A549 (cell line): ENCODE results near the gene STAB2. TPM values are rescaled to one million over a fixed set of nuclear protein-coding genes. Genes with fewer than 3 reads are reported as not detected.

Experiments
- ATAC-seq, 2 experiments: fragments of 200-7000 bp in 1 of 2; fragments of >200 bp in 1 of 2; cut with Nextera tagmentation in 1 of 2; cut with Tn5 transposase in 1 of 2; 3 replicates each; pipeline versions ENCODE4 v1.8.0 to v1.9.1; 2018 to 2020; ENCODE audit warnings: mild to moderate bottlenecking in 1 of 2, moderate library complexity in 1 of 2
- CTCF ChIA-PET: fragments of 300-600 bp; sonication (Branson Sonifier 250); formaldehyde crosslinking; extraction: SDS; loops from one replicate; lab custom pipeline; 2021; ENCODE audit warnings: antibody characterized with exemption, inconsistent platforms; lab: Yijun Ruan, JAX
- POLR2A ChIA-PET: fragments of 350-600 bp; formaldehyde crosslinking; extraction: SDS; loops from one replicate; lab custom pipeline; 2021; ENCODE audit warnings: antibody characterized with exemption, inconsistent platforms; lab: Yijun Ruan, JAX
- DNase-seq, 2 experiments: peaks; one replicate each; pipeline versions ENCODE4 v3.0.0 to v3.0.0-alpha.2; 2011 to 2016; ENCODE audit warnings: low read depth in 1 of 2, low spot score in 1 of 2
- FAIRE-seq: peaks from 2 replicates; lab custom pipeline; 2011; peaks lifted over from hg19 to GRCh38; lab: Jason Lieb, UNC
- H3K27ac ChIP-seq, 2 experiments: fragments of >200 bp; sonication (Bioruptor Twin); formaldehyde crosslinking; 3 replicates each; pipeline ENCODE4 v1.5.1; 2016 to 2017
- H3K4me1 ChIP-seq: fragments of >200 bp; sonication (Bioruptor Twin); formaldehyde crosslinking; 3 replicates; pipeline ENCODE4 v1.6.1; 2016
- H3K4me2 ChIP-seq: fragments of >200 bp; sonication (Bioruptor Twin); formaldehyde crosslinking; 3 replicates; pipeline ENCODE4 v1.6.1; 2016
- H3K4me3 ChIP-seq: fragments of >200 bp; sonication (Bioruptor Twin); formaldehyde crosslinking; 3 replicates; pipeline ENCODE4 v1.5.1; 2016
- H3K9me3 ChIP-seq: fragments of >200 bp; sonication (Bioruptor Twin); formaldehyde crosslinking; 3 replicates; pipeline ENCODE4 v1.6.1; 2016
- ATOH8 ChIP-seq: fragments of 250-450 bp; sonication (Bioruptor Pico); IDR thresholded peaks from 2 replicates; pipeline ENCODE4 v1.5.0; 2020; ENCODE audit warnings: low read depth, mild to moderate bottlenecking, moderate library complexity
- BCL3 ChIP-seq: fragments of >200 bp; sonication (Bioruptor Twin); formaldehyde crosslinking; IDR thresholded peaks from 3 replicates; pipeline ENCODE4 v1.6.1; 2016
- CBX8 ChIP-seq: fragments of 200-600 bp; sonication (generic); IDR thresholded peaks from 2 replicates; pipeline ENCODE4 v1.6.1; 2016
- CHD2 ChIP-seq: fragments of 150-350 bp; IDR thresholded peaks from 2 replicates; pipeline ENCODE4 v1.6.1; 2014; ENCODE audit warnings: low read length; ENCODE audit not compliant: partially characterized antibody
- CHD4 ChIP-seq: fragments of 200-600 bp; sonication (generic); IDR thresholded peaks from 2 replicates; pipeline ENCODE4 v1.6.1; 2016; ENCODE audit warnings: antibody characterized with exemption, mild to moderate bottlenecking, borderline replicate concordance
- EHMT2 ChIP-seq: fragments of 200-600 bp; sonication (generic); IDR thresholded peaks from 2 replicates; pipeline ENCODE4 v1.6.1; 2016; ENCODE audit warnings: antibody characterized with exemption, low read depth, mild to moderate bottlenecking, moderate library complexity
- ESRRA ChIP-seq: fragments of 150-350 bp; IDR thresholded peaks from 2 replicates; pipeline ENCODE4 v1.6.1; 2014; ENCODE audit warnings: mild to moderate bottlenecking, low read length, borderline replicate concordance
- GATA3 ChIP-seq: IDR thresholded peaks from 2 replicates; pipeline ENCODE4 v1.6.1; 2012; ENCODE audit warnings: borderline replicate concordance
- HOXA7 ChIP-seq: fragments of 250-450 bp; sonication (Bioruptor Pico); IDR thresholded peaks from 2 replicates; pipeline ENCODE4 v1.5.0; 2020; ENCODE audit warnings: mild to moderate bottlenecking, moderate library complexity
- HOXB5 ChIP-seq: fragments of 250-450 bp; sonication (Bioruptor Pico); IDR thresholded peaks from 2 replicates; pipeline ENCODE4 v1.5.0; 2020; ENCODE audit warnings: mild to moderate bottlenecking, moderate library complexity
- JUN ChIP-seq, 2 experiments: fragments of >200 bp; sonication (Bioruptor Twin); formaldehyde crosslinking; IDR thresholded peaks; 2 replicates in 1 of 2; 3 replicates in 1 of 2; pipeline ENCODE4 v1.6.1; 2016 to 2017
- JUNB ChIP-seq: fragments of >200 bp; sonication (Bioruptor Twin); formaldehyde crosslinking; IDR thresholded peaks from 2 replicates; pipeline ENCODE4 v1.6.1; 2016
- KDM1A ChIP-seq: fragments of 200-600 bp; sonication (generic); IDR thresholded peaks from 2 replicates; pipeline ENCODE4 v1.6.1; 2016; ENCODE audit warnings: low read depth, mild to moderate bottlenecking
- KDM5A ChIP-seq: fragments of 200-600 bp; sonication (generic); IDR thresholded peaks from 2 replicates; pipeline ENCODE4 v1.6.1; 2016; ENCODE audit warnings: antibody characterized with exemption, mild to moderate bottlenecking
- MAFK ChIP-seq: fragments of 450-650 bp; IDR thresholded peaks from 2 replicates; pipeline ENCODE4 v1.6.1; 2014; ENCODE audit not compliant: partially characterized antibody
- NFE2L2 ChIP-seq: fragments of 150-350 bp; conservative IDR thresholded peaks from 2 replicates; pipeline ENCODE4 v1.6.1; 2014; ENCODE audit warnings: low read length
- NPAS2 ChIP-seq: fragments of 250-450 bp; sonication (Bioruptor Pico); IDR thresholded peaks from 2 replicates; pipeline ENCODE4 v1.8.0; 2022; ENCODE audit warnings: mild to moderate bottlenecking, moderate library complexity, borderline replicate concordance
- POLR2AphosphoS2 ChIP-seq: conservative IDR thresholded peaks from 2 replicates; pipeline ENCODE4 v1.6.1; 2012; ENCODE audit warnings: low read length, improper control_type of control experiment, inconsistent platforms
- RARB ChIP-seq: fragments of 250-450 bp; sonication (Bioruptor Pico); IDR thresholded peaks from 2 replicates; pipeline ENCODE4 v1.8.0; 2021; ENCODE audit warnings: mild to moderate bottlenecking, moderate library complexity
- RCOR1 ChIP-seq: fragments of 150-350 bp; IDR thresholded peaks from 2 replicates; pipeline ENCODE4 v1.6.1; 2014; ENCODE audit warnings: antibody characterized with exemption, low read length, low read depth
- RFX5 ChIP-seq: fragments of 450-650 bp; IDR thresholded peaks from 2 replicates; pipeline ENCODE4 v1.7.1; 2014; ENCODE audit warnings: antibody characterized with exemption, mild to moderate bottlenecking, moderate library complexity
- SMC3 ChIP-seq: fragments of >200 bp; sonication (Bioruptor Twin); formaldehyde crosslinking; IDR thresholded peaks from 3 replicates; pipeline ENCODE4 v1.6.1; 2018; ENCODE audit warnings: inconsistent platforms
- TFCP2L1 ChIP-seq: fragments of 250-450 bp; sonication (Bioruptor Pico); IDR thresholded peaks from 2 replicates; pipeline ENCODE4 v1.5.0; 2021; ENCODE audit warnings: mild to moderate bottlenecking
- TP53 ChIP-seq: fragments of 250-450 bp; sonication (Bioruptor Pico); IDR thresholded peaks from 2 replicates; pipeline ENCODE4 v1.5.0; 2021; ENCODE audit warnings: mild to moderate bottlenecking, moderate library complexity
- ZC3H11A ChIP-seq: fragments of 450-650 bp; IDR thresholded peaks from 2 replicates; pipeline ENCODE4 v1.6.1; 2014; ENCODE audit warnings: antibody characterized with exemption, mild to moderate bottlenecking
- ZNF302 ChIP-seq: fragments of 250-450 bp; sonication (Bioruptor Pico); IDR thresholded peaks from 2 replicates; pipeline ENCODE4 v1.9.0; 2021; ENCODE audit warnings: inconsistent platforms, mild to moderate bottlenecking, moderate library complexity
- ZSCAN20 ChIP-seq: fragments of 250-450 bp; sonication (Bioruptor Pico); IDR thresholded peaks from 2 replicates; pipeline ENCODE4 v1.8.0; 2022; ENCODE audit warnings: mild to moderate bottlenecking, moderate library complexity
- WGBS: methylation state at CpG from one replicate; pipeline ENCODE4 v1.1.6; 2017; ENCODE audit errors: missing lambda C conversion rate; 5-methylcytosine and 5-hydroxymethylcytosine counted together
- polyA plus RNA-seq, 4 experiments: library from polyadenylated mRNA; depleted of rRNA in 3 of 4; stranded (reverse); fragments of >200 nt; fragmentation: RNase III in 1 of 4; extraction: RNeasy Plus Mini Kit Qiagen cat#74134 plus additional on column Dnase treatment in 1 of 4; gene quantifications; 2 replicates in 3 of 4; 3 replicates in 1 of 4; pipeline ENCODE4 v1.2.3, GENCODE V29; 2011 to 2017
- TF ChIP-seq, protein P1 (sequence below): IDR thresholded peaks from 2 replicates; pipeline ENCODE4 v1.6.1; 2012
- TF ChIP-seq, protein P2 (sequence below): IDR thresholded peaks from 2 replicates; pipeline ENCODE4 v1.6.1; 2012

Gene STAB2
- polyA plus RNA-seq, 2 of the 4 experiments (the other 2 are of a cell fraction) = not detected

GRCh38 chr12:103780093-103780440, 193.0 kb downstream of the STAB2 start:
- Histone ChIP-seq H3K9me3 (no peaks in the 10 kb centered on the region), H3K4me1 (peaks cover 11% of the 10 kb centered on the region), H3K4me3 (no peak overlapping the region), H3K27ac (peak overlapping the region; percentile 37 to 68; a peak in 3 of 6 replicates), H3K4me2 (0 out of 3 replicates have a peak overlapping the region, but pooled peaks have one; percentile 0)
- FAIRE-seq = no peak
- 93% methylated on average over 4 of the region's 4 CpGs for WGBS
- no peak for DNase-seq
- TF ChIP-seq, protein P1, sequence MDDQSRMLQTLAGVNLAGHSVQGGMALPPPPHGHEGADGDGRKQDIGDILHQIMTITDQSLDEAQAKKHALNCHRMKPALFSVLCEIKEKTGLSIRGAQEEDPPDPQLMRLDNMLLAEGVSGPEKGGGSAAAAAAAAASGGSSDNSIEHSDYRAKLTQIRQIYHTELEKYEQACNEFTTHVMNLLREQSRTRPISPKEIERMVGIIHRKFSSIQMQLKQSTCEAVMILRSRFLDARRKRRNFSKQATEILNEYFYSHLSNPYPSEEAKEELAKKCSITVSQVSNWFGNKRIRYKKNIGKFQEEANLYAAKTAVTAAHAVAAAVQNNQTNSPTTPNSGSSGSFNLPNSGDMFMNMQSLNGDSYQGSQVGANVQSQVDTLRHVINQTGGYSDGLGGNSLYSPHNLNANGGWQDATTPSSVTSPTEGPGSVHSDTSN = no peak
- TF ChIP-seq JUN (IDR thresholded peaks at IDR 0.05) (no peak), BCL3 (no peak), NFE2L2 (0 out of 2 replicates have a peak, but pooled peaks have one; percentile 9)
- CTCF ChIA-PET = interaction anchor here (1.0 to 4.4 kb wide), 2 partner anchors 10 to 89 kb away, joined by 4 to 36 read pairs; no protein-coding TSS in a partner anchor
- ATAC-seq = peak in 1 of 2 experiments; percentile 20; a peak in 1 of 6 replicates
- POLR2A ChIA-PET = interaction anchor here (1.5 kb wide), 1 partner anchor 61 kb away, joined by 11 read pairs; the partner anchor contains the start of gene NT5DC3

DNA sequence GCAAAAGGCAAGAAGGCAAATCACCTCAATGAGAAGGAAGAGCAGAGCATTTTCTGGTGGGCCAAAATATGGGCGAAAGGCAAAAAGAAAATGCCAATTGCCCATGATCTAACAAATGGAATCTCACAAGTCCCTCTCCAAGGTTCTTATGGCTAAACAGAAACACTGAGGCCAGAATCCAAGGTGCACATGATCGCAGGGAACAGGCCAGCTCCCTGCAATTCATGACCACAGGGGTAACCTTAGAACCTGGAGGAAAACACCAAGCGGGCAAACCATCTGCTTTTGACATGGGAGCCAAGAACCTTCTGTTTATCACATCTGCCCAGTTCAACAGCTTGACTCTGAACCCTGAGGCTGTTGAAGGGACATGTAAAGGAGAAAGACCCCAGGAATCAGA, 193.9 kb downstream of the STAB2 start:
- H3K4me3 ChIP-seq = no peak overlapping the region
- TF ChIP-seq TP53 (CRISPR knock-in tag) = no peak
- TF ChIP-seq CHD4 = no peak
- TF ChIP-seq EHMT2 = no peak
- no peak for TF ChIP-seq RCOR1
- TF ChIP-seq NPAS2 (CRISPR knock-in tag) = no peak
- no peak for TF ChIP-seq CHD2
- TF ChIP-seq TFCP2L1 = no peak
- TF ChIP-seq HOXB5 (CRISPR knock-in tag) = no peak
- TF ChIP-seq ZNF302 (CRISPR knock-in tag) = no peak
- TF ChIP-seq MAFK = no peak
- TF ChIP-seq POLR2AphosphoS2 = no peak
- TF ChIP-seq ATOH8 (CRISPR knock-in tag) = no peak
- TF ChIP-seq KDM5A = no peak
- TF ChIP-seq JUN (IDR thresholded peaks at IDR 0.05) = no peak
- no peak for TF ChIP-seq CBX8
- TF ChIP-seq ZC3H11A = no peak
- TF ChIP-seq, all 56 proteins: peak for 0
- Histone ChIP-seq H3K9me3 (no peaks in the 10 kb centered on the region), H3K4me1 (peaks cover 20% of the 10 kb centered on the region), H3K4me2 (no peak overlapping the region), H3K27ac (peak overlapping the region in 1 of 2 experiments; percentile 23; a peak in 1 of 6 replicates)
- DNase-seq = no peak
- POLR2A ChIA-PET = no interaction called here
- WGBS = 96% methylated on average over 3 of the region's 3 CpGs
- no peak for ATAC-seq
- FAIRE-seq = no peak
- CTCF ChIA-PET = interaction anchor here (1.8 to 4.4 kb wide), 3 partner anchors 11 to 90 kb away, joined by 3 to 36 read pairs (median 9); no protein-coding TSS in a partner anchor

GRCh38 chr12:103782399-103782798, 195.3 kb downstream of the STAB2 start:
- Histone ChIP-seq H3K9me3 (no peaks in the 10 kb centered on the region), H3K4me1 (peaks cover 21% of the 10 kb centered on the region), H3K4me3 (no peak overlapping the region), H3K27ac (no peak overlapping the region), H3K4me2 (no peak overlapping the region)
- no peak for ATAC-seq
- DNase-seq = no peak
- no peak for FAIRE-seq
- TF ChIP-seq GATA3 = no peak
- TF ChIP-seq ZNF302 (CRISPR knock-in tag) = no peak
- no peak for TF ChIP-seq SMC3
- no peak for TF ChIP-seq KDM1A
- no peak for TF ChIP-seq POLR2AphosphoS2
- no peak for TF ChIP-seq EHMT2
- TF ChIP-seq ZSCAN20 (CRISPR knock-in tag) = no peak
- no peak for TF ChIP-seq NPAS2 (CRISPR knock-in tag)
- no peak for TF ChIP-seq JUNB
- no peak for TF ChIP-seq ESRRA
- TF ChIP-seq MAFK = no peak
- TF ChIP-seq, protein P2, sequence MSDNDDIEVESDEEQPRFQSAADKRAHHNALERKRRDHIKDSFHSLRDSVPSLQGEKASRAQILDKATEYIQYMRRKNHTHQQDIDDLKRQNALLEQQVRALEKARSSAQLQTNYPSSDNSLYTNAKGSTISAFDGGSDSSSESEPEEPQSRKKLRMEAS = no peak
- no peak for TF ChIP-seq RFX5
- no peak for TF ChIP-seq KDM5A
- no peak for TF ChIP-seq RARB (CRISPR knock-in tag)
- TF ChIP-seq, protein P1 = no peak
- TF ChIP-seq HOXA7 (CRISPR knock-in tag) = no peak
- 93% methylated on average over 3 of the region's 3 CpGs for WGBS
- ChIA-PET CTCF (interaction anchor here (0.7 to 4.4 kb wide), 6 partner anchors 9 to 131 kb away, joined by 3 to 36 read pairs (median 3); no protein-coding TSS in a partner anchor), POLR2A (no interaction called here)
